ENCODE measurements around the gene U2AF2.

DNA sequence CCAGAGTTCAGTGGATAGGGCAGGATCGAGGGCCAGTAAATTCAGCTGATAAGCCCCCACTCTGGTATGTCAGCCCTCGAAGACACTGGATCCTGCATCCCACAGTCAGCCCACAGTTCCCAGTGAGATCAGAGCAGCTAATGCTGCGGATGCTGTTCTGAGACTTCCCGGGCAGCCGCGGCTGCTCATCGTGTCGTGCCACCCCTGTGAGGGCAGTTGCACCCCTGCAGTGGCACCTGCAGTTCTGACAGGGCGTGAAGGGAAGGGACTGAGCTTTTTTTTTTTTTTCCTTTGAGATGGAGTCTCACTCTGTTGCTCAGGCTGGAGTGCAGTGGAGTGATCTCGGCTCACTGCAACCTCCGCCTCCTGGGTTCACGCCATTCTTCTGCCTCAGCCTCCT, 12.7 kb downstream of the U2AF2 start:
- TF ChIP-seq ESRRA (IDR thresholded peaks at IDR 0.05; ENCODE audit: borderline replicate concordance, low read length) (no peak), CHD2 (IDR thresholded peaks at IDR 0.05; ENCODE audit: low read length, partially characterized antibody) (no peak), MYC (IDR thresholded peaks at IDR 0.05; ENCODE audit: borderline replicate concordance, low read length) (no peak), POLR2A (IDR thresholded peaks at IDR 0.05; ENCODE audit: low read length) (no peak), GATA3 (IDR thresholded peaks at IDR 0.05; ENCODE audit: borderline replicate concordance) (no peak), HOXA7 (CRISPR knock-in tag; IDR thresholded peaks at IDR 0.05) (no peak)
- TF ChIP-seq, protein P1, sequence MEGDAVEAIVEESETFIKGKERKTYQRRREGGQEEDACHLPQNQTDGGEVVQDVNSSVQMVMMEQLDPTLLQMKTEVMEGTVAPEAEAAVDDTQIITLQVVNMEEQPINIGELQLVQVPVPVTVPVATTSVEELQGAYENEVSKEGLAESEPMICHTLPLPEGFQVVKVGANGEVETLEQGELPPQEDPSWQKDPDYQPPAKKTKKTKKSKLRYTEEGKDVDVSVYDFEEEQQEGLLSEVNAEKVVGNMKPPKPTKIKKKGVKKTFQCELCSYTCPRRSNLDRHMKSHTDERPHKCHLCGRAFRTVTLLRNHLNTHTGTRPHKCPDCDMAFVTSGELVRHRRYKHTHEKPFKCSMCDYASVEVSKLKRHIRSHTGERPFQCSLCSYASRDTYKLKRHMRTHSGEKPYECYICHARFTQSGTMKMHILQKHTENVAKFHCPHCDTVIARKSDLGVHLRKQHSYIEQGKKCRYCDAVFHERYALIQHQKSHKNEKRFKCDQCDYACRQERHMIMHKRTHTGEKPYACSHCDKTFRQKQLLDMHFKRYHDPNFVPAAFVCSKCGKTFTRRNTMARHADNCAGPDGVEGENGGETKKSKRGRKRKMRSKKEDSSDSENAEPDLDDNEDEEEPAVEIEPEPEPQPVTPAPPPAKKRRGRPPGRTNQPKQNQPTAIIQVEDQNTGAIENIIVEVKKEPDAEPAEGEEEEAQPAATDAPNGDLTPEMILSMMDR (IDR thresholded peaks at IDR 0.05) = no peak
